HG02571 (cell line): ENCODE data around the gene ACADM.
"Not testable (repeated sequence)": the region's sequence is repeated elsewhere in the genome, so short reads cannot be mapped to it uniquely, and the experiment has no call there.

ENCODE experiments used
- ATAC-seq: cut with Tn5 transposase; IDR thresholded peaks from one replicate; pipeline ENCODE4 v1.9.1; 2021; ENCODE audit warnings: mild to moderate bottlenecking, moderate library complexity; ENCODE audit not compliant: unreplicated experiment

The ACADM gene

GRCh38 chr1:75792091-75792490, 67.6 kb downstream of the ACADM start:
- ATAC-seq: no peak

- no peak for ATAC-seq
Measured at GRCh38 chr1:75794382-75794781, 69.9 kb downstream of the ACADM start.

DNA sequence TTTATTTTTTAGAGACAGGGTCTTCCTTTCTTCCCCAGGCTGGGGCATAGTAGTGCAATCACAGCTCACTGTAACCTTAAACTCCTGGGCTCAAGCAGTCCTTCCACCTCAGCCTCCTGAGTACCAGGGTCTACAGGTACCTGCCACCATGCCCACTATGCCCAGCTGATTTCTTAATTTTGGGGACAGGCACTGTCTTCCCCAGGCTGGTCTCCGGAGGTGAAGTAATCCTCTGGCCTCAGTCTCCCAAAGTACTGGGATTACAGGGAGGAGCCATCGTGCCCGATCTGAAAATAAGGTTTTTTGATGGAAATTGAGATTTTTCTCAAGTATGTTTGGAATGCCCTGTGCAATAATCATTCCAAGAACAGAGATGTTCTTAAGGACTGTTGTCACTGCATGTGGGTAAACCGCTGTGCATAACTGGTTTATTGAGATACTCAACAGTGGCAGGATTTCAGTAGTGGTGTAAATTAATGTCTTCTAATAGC, 71.2 kb downstream of the ACADM start:
- no peak for ATAC-seq

DNA sequence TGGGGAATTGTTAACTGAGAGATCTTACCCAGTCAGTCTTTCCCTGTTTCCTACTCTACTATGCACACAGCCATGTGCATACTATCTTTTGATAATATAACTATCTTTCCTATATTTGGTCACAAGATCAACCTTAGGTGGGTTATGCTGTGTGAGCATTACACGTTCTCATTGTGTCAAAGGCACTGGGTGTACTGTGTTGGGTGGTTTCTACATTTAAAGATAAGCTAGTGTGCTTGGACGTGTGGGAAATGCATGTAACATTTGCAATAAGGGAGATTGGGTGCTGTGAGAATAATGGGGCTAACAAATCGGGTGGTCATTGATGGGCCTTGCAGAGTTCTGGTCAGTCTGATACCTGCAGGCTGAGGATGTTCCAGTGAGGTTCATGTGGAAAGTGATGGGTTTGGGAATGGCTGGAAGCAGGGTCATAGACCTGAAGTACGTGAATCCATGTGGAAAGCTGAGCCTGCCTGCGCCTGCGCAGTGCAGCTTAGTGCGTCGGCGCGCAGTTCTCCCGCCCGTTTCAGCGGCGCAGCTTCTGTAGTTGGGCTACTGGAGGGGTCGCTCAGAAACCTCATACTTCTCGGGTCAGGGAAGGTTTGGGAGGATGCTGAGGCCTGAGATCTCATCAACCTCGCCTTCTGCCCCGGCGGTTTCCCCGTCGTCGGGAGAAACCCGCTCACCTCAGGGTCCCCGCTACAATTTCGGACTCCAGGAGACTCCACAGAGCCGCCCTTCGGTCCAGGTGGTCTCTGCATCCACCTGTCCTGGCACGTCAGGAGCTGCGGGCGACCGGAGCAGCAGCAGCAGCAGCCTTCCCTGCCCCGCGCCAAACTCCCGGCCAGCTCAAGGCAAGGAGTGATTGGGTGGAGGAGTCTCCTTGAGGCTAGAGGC, 72.1 kb downstream of the ACADM start, which contains the start of gene MSH4:
Gene MSH4 (plus strand): TSS at position 507 of the 897 bp plus-strand sequence. CDS start 104 bp downstream, at position 611.
- no peak for ATAC-seq

- ATAC-seq: no peak
Measured at GRCh38 chr1:75797273-75797588, 72.7 kb downstream of the ACADM start.

GRCh38 chr1:75797606-75798216, 73.2 kb downstream of the ACADM start:
- no peak for ATAC-seq

- not testable (repeated sequence) for ATAC-seq
Measured at GRCh38 chr1:75801480-75801879, 77.0 kb downstream of the ACADM start.

GRCh38 chr1:75808921-75809320, 84.4 kb downstream of the ACADM start:
- no peak for ATAC-seq

GRCh38 chr1:75810113-75810512, 85.6 kb downstream of the ACADM start:
- not testable (repeated sequence) for ATAC-seq

DNA sequence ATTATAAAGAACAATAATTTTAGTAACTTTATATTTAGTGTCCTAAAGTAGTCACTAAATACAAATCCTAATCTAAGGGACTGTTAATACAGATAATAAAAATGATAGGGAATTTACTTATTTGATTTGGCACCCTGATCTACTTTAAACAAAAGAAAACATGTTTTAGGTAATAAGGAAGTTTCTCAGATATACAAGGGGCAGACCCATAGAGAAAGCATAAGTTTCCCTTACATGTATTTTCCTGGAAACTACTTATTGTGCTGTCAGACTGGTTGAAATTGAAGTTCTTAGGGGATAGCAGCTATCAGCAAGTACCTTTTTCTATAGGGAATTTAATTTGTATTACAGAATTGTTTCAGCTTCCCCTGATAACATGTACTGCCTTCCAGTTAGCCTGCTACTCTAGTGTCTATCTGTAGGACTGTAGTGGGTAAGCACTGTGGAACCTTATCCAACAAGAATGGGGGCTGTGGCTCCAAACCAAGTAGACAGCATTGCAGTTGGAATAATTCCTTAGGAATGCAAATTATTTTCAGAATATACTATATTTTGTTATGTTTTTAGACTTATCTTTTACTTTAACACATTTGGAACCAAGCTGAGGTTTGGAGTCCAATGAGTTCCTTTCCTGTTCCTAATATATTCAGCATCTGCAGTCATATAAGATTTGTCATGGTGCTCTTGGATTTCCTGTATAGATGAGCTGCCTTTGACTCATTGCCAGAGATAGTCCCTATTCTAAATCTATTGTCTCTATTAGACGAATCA, 86.9 kb downstream of the ACADM start:
- no peak for ATAC-seq

- no peak for ATAC-seq
Measured at GRCh38 chr1:75812065-75812464, 87.6 kb downstream of the ACADM start.
